SH-SY5Y (cell line): Measurements from ENCODE around the gene HPCAL1.

Source experiments
- GATA2 ChIP-seq: IDR thresholded peaks from 2 replicates; pipeline ENCODE4 v1.6.1; 2011; ENCODE audit warnings: mild to moderate bottlenecking, low read depth, low read length
- GATA3 ChIP-seq: IDR thresholded peaks from 2 replicates; pipeline ENCODE4 v1.6.1; 2011; ENCODE audit warnings: low read depth, mild to moderate bottlenecking, low read length, moderate library complexity

DNA sequence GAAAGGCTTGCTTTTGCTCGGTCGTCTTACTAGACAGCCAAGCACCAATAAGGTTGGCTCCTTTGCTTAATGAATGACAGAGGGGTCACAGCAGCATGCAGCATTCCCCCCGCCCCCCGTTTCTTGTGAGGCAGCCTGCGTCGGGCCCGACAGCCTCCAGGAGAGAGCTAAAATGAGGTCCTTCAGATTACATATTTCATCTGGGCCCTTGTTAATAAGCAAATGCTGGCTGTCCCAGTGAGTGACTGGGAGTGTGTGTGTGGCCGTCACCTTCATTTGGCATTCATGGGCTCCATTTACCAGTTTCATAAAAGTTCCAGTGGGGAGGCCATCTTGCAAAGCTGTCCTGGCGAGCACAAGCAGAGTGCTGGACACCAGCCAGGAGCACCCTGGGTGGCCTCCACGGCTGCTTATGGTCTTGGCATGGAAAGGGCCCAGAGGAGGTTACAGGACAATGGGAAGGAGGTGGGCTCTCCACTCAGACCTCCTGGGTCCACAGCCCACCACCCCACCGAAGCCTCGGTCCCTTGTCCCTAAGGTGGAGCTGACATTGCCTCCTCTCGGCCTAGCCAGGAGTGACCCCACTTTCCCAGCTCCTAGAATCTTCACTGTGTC, 108.2 kb downstream of the HPCAL1 start:
- TF ChIP-seq GATA3 (no peak), GATA2 (no peak)
